NCI-H2196 (cell line): ENCODE data around the gene KLHL11.
"Not testable (repeated sequence)": the region's sequence is repeated elsewhere in the genome, so short reads cannot be mapped to it uniquely, and the experiment has no call there.

Source experiments
- DNase-seq: peaks from one replicate; lab custom pipeline; 2025; ENCODE audit not compliant: unreplicated experiment; lab: John Stamatoyannopoulos, UW

KLHL11 gene

DNA sequence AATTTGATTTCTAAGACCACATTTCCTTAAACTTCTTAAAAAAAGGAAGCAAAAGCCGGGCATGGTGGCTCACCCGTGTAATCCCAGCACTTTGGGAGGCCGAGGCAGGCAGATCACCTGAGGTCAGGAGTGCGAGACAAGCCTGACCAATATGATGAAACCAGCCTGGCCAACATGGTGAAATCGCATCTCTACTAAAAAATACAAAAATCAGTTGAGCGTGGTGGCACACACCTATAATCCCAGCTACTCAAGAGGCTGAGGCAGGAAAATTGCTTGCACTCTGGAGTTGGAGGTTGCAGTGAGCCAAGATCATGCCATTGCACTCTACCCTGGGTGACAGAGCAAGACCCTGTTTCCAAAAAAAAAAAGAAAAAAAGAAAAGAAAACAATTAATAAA, 24.4 kb downstream of the KLHL11 start:
- DNase-seq: not testable (repeated sequence)

DNA sequence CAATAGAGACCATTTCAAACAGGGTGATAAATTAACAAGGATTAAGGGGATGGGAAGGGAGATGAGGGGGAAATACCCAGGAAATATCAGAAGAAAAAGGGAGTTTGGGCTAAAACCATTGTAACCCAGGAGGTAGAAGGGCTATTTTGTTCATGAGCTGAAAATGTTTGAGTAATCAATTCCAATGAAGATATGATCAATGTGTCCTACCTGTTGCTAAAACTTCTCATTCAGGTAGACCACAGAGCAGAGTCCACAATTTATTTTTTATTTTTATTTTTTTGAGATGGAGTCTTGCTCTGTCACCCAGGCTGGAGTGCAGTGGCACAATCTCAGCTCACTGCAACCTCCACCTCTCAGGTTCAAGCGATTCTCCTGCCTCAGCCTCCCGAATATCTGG, 25.8 kb downstream of the KLHL11 start:
- DNase-seq: not testable (repeated sequence)

DNA sequence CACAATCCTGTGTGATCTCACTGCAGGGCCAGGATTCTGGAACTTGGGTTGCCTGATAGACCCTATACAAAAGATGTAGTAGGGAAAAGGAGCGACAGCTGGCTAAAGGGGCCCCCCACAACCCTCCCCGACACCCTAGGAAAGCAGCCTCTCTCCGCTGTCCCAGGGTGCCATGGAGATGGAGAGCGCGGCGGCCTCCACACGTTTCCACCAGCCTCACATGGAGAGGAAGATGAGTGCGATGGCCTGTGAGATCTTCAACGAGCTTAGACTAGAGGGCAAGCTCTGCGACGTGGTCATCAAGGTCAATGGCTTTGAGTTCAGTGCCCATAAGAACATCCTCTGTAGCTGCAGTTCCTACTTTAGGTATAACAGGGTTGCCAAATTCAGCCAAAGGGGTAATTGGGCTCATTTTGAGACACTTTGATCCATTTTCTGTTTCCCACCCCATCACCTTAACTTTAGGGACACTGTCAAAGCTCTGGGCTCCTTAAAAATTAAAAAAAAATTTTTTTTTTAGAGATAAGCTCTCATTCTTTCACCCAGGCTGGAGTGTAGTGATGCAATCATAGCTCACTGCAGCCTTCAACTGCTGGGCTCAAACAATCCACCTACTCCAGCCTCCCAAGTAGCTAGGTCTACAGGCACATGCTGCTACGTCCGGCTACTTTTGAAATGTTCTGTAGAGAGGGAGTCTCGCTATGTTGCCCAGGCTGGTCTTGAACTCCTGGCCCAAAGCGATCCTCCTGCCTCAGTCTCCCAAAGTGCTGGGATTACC, 27.3 kb downstream of the KLHL11 start, which contains the start of gene KLHL10:
Gene KLHL10 (plus strand): TSS at position 65 of the 778 bp plus-strand sequence. CDS start 108 bp downstream, at position 173.
- DNase-seq: no peak

DNA sequence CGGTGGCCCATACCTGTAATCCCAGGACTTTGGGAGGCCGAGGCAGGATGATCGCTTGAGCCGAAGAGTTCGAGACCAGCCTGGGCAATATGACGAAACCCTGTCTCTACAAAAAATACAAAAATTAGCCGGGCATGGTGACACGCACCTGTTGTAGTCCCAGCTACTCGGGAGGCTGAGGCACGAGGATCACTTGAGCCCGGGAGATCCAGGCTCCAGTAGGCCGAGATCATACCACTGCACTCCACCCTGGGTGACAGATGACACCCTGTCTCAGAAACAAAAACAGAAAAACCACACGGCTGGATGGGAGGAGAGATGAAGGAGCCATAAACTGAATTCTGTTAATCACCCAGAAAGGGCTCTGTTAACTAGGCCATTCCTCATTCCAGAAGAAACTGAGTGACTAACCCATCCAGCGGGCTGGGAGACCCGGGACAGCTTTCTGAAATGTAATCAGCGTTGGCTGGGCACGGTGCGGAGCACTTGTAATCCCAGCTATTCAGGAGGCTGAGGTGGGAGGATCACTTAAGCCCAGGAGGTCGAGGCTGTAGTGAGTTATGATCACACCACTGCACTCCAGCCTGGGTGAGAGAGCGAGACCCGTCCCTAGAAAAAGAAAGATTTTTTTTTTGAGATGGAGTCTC, 28.6 kb downstream of the KLHL11 start:
- DNase-seq: no peak

DNA sequence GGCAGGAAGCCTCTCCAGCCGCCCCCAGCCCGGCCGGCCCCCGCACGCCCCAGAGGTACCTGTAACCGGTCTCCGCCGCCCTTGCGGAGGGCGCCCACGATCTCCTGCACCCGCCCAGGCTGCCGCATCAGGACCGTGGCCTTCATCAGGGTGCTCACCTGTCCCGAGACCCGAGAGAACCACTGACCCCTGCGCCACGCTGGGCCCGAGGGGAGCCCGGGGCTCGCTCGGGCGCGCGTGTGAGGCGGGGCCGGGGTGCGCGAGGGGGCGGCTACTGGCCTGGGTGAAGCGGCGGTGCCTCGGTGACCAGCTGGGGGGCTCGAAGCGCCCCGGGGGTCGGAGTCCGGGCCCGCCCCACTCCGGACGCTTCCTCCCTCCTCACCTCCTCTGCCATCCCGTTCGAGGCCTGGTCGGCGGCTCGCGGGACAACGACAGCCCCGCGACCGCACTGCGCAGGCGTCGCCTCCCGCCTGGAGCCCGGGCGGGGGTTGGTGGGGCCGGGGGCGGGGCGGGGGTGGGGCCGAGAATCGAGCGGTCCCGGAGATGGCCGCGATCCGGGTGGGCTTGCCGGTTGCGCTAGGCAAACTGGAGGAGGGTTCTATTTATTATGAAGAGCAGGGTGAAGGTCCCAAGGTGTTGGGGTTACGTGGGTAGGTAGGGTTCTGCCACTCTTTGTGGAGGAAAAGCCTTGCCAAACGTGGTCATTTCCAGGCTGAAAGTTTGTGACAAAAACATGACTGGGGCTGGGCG, 29.2 kb downstream of the KLHL11 start, which contains the start of gene NT5C3B:
Gene NT5C3B (minus strand): TSS at position 433 of the 750 bp plus-strand sequence. CDS start 39 bp downstream, at position 394.
- DNase-seq: peak; percentile 11

DNA sequence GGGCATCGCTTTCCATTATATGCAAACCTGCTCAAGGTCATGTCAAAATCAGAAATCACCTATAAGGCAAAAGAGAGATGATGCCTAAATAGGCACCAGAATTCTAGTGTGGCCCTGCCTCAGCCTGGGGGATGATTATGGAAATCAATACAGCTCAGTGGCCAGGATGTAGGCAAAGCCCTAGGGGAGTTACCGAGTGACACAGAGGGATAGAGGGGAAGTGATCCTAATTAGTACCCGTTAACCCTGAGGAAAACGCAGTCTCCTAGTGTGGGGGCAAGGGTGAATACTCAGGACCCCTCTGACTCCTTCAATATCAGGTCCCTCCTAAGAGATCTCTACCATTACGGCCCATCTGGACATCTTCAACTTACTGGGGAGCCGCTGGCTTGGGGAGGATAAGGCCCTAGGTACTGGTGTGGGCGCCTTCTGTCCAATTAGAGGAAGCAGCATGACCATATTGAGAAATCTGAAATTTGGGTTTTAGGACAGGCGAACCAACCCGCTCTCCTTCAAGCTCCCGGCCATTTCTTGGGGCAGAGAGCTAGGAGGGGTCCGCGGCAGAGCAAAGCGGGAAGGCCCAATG, 29.9 kb downstream of the KLHL11 start:
- no peak for DNase-seq

DNA sequence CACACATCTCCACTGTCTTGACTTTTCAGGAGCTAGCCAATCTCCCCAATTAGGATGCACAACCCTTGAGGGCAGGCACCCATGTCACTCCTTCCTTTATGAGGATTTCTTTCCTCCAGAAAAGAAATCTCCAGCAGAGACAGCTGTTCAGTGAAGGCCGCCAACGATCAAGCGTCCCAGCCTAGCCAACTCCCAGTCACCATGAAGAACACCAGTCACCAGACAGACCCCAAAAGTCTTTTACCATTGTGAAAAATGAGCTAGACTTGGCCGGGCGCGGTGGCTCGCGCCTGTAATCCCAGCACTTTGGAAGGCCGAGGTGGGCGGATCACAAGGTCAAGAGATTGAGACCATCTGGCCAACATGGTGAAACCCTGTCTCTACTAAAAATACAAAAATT, 35.3 kb downstream of the KLHL11 start:
- not testable (repeated sequence) for DNase-seq

DNA sequence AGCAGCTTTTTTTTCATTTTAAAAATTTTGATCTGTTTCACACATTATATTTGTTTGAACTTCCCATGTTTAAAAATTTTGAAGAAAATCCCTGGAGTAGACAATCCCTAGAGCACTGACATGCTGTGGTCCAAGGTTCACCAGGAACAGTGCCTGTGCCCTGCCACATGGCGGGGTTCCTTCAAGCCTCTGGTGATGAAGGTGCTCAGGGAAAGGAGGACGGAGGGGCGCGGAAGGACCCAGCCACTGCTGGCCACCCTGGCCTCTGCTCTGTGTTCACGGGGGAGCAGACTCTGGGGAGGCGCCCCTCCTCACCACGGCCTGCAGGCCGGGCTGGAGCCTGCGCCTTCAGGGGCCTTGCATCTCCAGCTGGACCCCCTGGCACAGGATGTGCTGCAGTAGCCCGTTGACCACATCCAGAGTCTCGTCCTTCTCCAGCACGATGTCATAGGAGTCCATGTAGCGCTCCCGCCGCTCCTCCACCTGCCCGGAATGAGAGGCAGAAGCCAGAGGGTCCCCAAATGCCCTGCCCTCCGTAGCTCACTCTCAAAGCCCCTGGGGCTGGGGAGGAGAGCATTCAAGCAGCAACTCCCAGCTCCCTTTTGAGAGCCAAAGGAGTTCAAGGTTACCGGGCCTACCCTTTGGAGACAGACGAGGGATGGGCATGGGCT, 39.9 kb downstream of the KLHL11 start:
- DNase-seq: no peak

DNA sequence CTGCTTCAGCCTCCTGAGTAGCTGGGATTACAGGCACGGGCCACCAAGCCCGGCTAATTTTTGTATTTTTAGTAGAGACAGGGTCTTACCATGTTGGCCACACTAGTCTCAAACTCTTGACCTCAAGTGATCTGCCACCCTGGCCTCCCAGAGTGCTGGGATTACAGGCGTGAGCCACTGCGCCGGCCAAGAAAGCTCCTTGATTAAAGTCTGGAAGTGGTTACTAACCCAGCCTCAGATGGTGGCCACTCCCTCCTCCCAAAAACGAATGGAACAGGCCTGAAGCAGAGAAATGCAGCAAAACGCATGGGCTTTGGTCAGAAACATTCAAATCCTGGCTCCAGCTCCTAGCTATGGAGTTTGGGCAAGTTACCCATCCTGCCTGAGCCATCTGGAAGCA, 41.1 kb downstream of the KLHL11 start:
- DNase-seq: no peak

DNA sequence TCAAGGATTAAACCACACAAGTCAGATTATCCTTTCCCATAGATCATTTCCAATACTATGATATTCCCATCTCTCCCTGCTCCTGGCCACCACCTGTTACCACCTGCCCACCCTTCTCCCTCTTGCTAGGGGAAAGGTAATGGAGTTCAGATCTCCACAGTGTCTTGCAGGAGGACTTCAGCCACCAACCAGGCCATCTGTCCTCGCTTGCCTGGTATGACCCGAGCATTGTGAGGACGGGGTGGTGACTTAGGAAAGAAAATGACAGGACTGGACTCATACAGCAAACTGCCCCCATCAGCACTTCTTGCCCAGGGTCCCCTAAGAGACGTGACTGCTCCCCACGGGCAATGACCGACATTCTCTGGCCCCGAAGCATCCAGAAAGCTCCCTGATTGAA, 41.6 kb downstream of the KLHL11 start:
- no peak for DNase-seq

DNA sequence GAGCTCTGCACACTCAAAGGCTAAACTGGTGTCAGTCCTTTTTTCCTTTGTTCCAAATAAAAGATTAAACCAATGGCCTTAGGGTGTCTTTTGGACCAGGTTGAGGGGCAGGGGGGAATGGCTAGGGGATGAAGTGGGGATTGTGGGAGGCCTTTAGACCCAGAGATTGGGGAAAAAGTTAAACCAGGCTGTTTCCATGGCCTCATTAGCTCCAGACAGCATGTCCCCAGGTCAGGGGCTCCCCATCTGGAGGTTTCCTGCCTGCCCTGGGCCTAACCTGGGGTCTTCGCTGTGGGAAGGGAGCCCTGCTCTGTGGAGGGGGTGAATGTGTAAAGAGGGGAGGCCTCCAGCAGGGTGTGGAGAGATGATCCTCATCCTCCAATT, 42.1 kb downstream of the KLHL11 start:
- DNase-seq: no peak

DNA sequence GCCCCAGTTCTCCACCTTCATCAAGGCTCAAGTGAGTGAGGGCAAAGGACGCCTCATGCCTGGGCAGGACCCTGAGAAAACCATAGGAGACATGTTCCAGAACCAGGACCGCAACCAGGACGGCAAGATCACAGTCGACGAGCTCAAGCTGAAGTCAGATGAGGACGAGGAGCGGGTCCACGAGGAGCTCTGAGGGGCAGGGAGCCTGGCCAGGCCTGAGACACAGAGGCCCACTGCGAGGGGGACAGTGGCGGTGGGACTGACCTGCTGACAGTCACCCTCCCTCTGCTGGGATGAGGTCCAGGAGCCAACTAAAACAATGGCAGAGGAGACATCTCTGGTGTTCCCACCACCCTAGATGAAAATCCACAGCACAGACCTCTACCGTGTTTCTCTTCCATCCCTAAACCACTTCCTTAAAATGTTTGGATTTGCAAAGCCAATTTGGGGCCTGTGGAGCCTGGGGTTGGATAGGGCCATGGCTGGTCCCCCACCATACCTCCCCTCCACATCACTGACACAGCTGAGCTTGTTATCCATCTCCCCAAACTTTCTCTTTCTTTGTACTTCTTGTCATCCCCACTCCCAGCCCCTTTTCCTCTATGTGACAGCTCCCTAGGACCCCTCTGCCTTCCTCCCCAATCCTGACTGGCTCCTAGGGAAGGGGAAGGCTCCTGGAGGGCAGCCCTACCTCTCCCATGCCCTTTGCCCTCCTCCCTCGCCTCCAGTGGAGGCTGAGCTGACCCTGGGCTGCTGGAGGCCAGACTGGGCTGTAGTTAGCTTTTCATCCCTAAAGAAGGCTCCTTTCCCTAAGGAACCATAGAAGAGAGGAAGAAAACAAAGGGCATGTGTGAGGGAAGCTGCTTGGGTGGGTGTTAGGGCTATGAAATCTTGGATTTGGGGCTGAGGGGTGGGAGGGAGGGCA, 42.7 kb downstream of the KLHL11 start:
- no peak for DNase-seq

DNA sequence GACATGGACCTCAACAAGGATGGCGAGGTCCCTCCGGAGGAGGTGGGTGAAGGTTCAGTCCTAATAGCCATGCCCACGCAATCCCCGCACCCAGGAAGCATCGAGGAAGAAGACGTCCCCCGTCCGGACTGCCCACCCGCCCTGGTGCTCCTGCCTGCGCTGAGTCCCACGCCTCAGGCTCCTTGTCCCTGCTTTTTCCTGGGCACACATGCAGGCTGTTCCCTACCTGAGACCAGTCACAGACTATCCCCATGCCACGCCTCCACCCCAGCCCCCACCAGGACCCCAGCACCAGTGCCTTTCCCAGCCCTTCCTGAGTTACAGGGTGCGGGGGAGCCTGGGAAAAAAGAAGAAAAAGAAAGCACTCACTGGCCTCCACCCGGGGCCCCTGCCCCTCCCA, 43.4 kb downstream of the KLHL11 start:
- DNase-seq: no peak

DNA sequence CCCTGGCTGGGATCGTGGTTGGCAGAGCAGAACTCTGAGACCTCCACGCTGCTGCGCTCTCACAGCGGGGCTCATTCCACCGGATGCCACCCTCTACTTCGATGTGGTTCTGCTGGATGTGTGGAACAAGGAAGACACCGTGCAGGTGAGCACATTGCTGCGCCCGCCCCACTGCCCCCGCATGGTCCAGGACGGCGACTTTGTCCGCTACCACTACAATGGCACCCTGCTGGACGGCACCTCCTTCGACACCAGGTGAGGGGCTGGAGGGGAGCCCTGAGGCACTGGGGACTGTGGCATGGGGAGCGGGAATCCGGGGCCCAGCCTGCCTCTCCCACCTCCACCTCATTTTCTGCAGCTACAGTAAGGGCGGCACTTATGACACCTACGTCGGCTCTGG, 47.2 kb downstream of the KLHL11 start:
- DNase-seq: no peak

DNA sequence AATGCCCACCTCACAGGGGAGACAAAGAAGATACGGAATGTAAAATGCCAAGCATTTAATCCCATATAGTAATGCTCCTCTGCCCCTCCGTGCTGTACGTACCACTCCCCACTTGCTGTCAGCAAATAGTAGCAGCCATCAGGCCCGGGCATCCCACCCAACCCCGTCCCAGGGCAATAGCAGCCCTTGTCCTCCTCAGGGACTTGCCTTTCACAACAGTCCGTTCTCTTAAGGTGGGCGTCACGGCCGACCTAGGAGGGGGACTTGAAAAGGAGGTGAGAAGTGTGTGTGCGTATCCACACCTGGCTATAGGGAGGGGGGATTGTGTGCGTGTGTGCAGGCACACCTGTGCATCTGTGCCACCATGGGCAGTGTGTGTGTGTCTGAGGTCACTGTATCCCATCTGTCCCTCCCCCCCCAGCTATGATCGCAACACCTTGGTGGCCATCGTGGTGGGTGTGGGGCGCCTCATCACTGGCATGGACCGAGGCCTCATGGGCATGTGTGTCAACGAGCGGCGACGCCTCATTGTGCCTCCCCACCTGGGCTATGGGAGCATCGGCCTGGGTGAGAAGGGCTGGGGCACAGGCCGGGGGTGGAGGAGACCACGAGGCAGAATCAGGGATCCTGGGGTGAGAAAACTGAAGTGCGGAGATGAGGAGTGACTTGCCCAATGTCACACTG, 48.4 kb downstream of the KLHL11 start:
- DNase-seq: no peak

DNA sequence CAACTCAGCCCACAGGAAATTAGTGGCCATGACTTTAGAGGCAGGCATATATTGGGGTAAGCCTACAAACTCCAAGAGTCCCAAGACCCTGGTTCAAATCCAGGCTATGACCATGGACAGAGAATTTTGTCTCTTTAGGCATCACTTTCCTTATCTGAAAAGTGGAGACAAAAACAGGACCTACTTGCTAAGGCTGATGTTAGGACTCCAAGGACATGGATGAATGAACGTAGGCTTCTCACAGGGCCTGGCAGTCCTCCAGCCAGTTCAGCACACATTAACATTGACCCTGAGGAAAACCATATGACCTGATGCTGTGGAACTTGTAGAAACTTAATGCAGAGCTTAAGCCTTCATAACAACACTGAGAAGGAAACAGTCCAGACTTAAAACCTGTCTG, 51.0 kb downstream of the KLHL11 start:
- no peak for DNase-seq

DNA sequence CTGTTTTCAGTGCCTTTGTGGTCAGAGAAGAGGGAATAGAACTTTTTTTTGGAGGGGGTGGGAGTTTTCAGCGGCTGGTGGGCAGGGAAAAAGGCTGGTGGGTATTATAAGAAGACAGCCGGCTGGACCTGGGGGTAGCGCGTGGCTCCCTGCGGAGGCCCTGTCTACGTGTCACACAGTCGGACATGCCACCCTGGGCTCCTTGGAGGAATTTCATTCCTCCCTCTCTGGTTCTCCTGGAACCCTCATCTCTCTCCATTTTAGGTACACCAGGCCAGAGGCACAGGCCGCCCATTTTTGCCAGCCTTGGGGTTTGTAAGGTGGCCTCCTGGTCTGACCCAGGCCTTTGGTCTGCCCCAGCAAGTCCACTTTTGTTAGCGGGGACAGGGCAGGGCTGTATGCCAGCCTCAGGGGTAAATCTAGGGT, 51.5 kb downstream of the KLHL11 start:
- DNase-seq: no peak

DNA sequence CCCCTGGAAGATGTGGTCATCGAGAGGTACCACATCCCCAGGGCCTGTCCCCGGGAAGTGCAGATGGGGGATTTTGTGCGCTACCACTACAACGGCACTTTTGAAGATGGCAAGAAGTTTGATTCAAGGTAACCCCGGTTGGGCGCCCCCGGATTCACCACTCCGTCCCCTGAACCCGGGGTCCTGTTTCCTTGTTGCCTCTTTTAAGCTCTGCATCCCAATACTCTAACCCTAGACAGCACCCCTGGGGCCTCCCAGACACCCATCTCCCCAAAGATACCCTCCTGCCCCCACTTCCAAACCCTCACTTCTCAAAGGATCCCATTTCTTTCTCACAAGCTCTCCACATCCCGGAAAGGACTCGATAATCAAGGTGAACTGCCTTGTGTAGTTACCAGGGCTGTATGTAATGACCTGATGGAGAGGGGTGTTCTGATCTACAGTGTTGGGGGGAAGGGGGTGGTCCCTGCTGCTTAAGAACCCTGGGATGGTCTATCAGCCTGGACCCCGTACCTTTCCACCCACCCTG, 52.0 kb downstream of the KLHL11 start:
- DNase-seq: no peak
